ENCODE measurements around the gene ADAMTSL1. TPM values are rescaled to one million over a fixed set of nuclear protein-coding genes. Genes with fewer than 3 reads are reported as not detected.

The ADAMTSL1 gene
- total RNA-seq, 3 donors from 2014 or later, result 3.6 to 7.5 (median 4.2) TPM

GRCh38 chr9:18520416-18521047 is 46.6 kb downstream of the ADAMTSL1 start:
- no peaks in the 10 kb centered on the region for H3K4me1 ChIP-seq
- TF ChIP-seq POLR2AphosphoS5 (IDR thresholded peaks at IDR 0.05) (no peak), CTCF (IDR thresholded peaks at IDR 0.05) (no peak), POLR2A (IDR thresholded peaks at IDR 0.05) (no peak)
- H3K36me3 ChIP-seq, result no peaks in the 10 kb centered on the region
- intact Hi-C loops (cut with DNase I; ENCODE audit: low total_unique reads), result no loop called here
- H3K4me3 ChIP-seq, result no peak overlapping the region
- no peaks in the 10 kb centered on the region for H3K9me3 ChIP-seq
- no peak for DNase-seq (ENCODE audit: low spot score in 2 of 2)
- no peaks in the 10 kb centered on the region for H3K27me3 ChIP-seq
- H3K27ac ChIP-seq, result no peak overlapping the region

- DNase-seq (ENCODE audit: low spot score in 2 of 2), result no peak
- no peaks in the 10 kb centered on the region for H3K36me3 ChIP-seq
- no peaks in the 10 kb centered on the region for H3K9me3 ChIP-seq
- H3K4me1 ChIP-seq, result no peaks in the 10 kb centered on the region
- H3K27ac ChIP-seq, result no peak overlapping the region
- H3K4me3 ChIP-seq, result no peak overlapping the region
- intact Hi-C loops (cut with DNase I; ENCODE audit: low total_unique reads), result no loop called here
- no peak for TF ChIP-seq POLR2AphosphoS5 (IDR thresholded peaks at IDR 0.05)
- TF ChIP-seq POLR2A (IDR thresholded peaks at IDR 0.05), result no peak
- TF ChIP-seq CTCF (IDR thresholded peaks at IDR 0.05), result no peak
- no peaks in the 10 kb centered on the region for H3K27me3 ChIP-seq
Measured at GRCh38 chr9:18526685-18527084, 52.7 kb downstream of the ADAMTSL1 start.

GRCh38 chr9:18531136-18532065 is 57.4 kb downstream of the ADAMTSL1 start:
- H3K9me3 ChIP-seq, result peaks cover 16 to 26% of the 10 kb centered on the region in 2 donors
- no peaks in the 10 kb centered on the region for H3K36me3 ChIP-seq
- no peaks in the 10 kb centered on the region for H3K4me1 ChIP-seq
- TF ChIP-seq CTCF (IDR thresholded peaks at IDR 0.05), result no peak
- TF ChIP-seq POLR2A (IDR thresholded peaks at IDR 0.05), result no peak
- TF ChIP-seq POLR2AphosphoS5 (IDR thresholded peaks at IDR 0.05), result no peak
- no peak overlapping the region for H3K4me3 ChIP-seq
- no peak for DNase-seq (ENCODE audit: low spot score in 2 of 2)
- no peaks in the 10 kb centered on the region for H3K27me3 ChIP-seq
- no peak overlapping the region for H3K27ac ChIP-seq
- intact Hi-C loops (cut with DNase I; ENCODE audit: low total_unique reads), result no loop called here

GRCh38 chr9:18534611-18535010 is 60.7 kb downstream of the ADAMTSL1 start:
- no peak for DNase-seq (ENCODE audit: low spot score in 2 of 2)
- Histone ChIP-seq H3K27me3 (no peaks in the 10 kb centered on the region), H3K4me1 (no peaks in the 10 kb centered on the region), H3K9me3 (peaks cover 16 to 26% of the 10 kb centered on the region in 2 donors), H3K36me3 (no peaks in the 10 kb centered on the region), H3K4me3 (no peak overlapping the region), H3K27ac (no peak overlapping the region)
- TF ChIP-seq POLR2A (IDR thresholded peaks at IDR 0.05) (no peak), POLR2AphosphoS5 (IDR thresholded peaks at IDR 0.05) (no peak), CTCF (IDR thresholded peaks at IDR 0.05) (no peak)
- intact Hi-C loops (cut with DNase I; ENCODE audit: low total_unique reads), result no loop called here

GRCh38 chr9:18536554-18536953 is 62.6 kb downstream of the ADAMTSL1 start:
- TF ChIP-seq CTCF (IDR thresholded peaks at IDR 0.05), result no peak
- no peak for TF ChIP-seq POLR2A (IDR thresholded peaks at IDR 0.05)
- no peak for TF ChIP-seq POLR2AphosphoS5 (IDR thresholded peaks at IDR 0.05)
- intact Hi-C loops (cut with DNase I; ENCODE audit: low total_unique reads), result no loop called here
- Histone ChIP-seq H3K36me3 (no peaks in the 10 kb centered on the region), H3K4me3 (no peak overlapping the region), H3K27me3 (no peaks in the 10 kb centered on the region), H3K9me3 (peaks cover 16 to 26% of the 10 kb centered on the region in 2 donors), H3K27ac (no peak overlapping the region), H3K4me1 (no peaks in the 10 kb centered on the region)
- DNase-seq (ENCODE audit: low spot score in 2 of 2), result no peak
